Neural cell (in vitro differentiated cells): ENCODE results near the gene HSPB6.
"Not testable (repeated sequence)": the region's sequence is repeated elsewhere in the genome, so short reads cannot be mapped to it uniquely, and the experiment has no call there.

ENCODE experiments used
- TF ChIP-seq, protein P1 (sequence below): fragments of 450-650 bp; IDR thresholded peaks from 2 replicates; pipeline ENCODE4 v1.5.1; 2014; ENCODE audit warnings: antibody characterized with exemption, mild to moderate bottlenecking, moderate library complexity; ENCODE audit not compliant: poor library complexity, severe bottlenecking
- TF ChIP-seq, protein P2 (sequence below): IDR thresholded peaks from 2 replicates; pipeline ENCODE4 v1.6.1; 2012; ENCODE audit warnings: borderline replicate concordance

DNA sequence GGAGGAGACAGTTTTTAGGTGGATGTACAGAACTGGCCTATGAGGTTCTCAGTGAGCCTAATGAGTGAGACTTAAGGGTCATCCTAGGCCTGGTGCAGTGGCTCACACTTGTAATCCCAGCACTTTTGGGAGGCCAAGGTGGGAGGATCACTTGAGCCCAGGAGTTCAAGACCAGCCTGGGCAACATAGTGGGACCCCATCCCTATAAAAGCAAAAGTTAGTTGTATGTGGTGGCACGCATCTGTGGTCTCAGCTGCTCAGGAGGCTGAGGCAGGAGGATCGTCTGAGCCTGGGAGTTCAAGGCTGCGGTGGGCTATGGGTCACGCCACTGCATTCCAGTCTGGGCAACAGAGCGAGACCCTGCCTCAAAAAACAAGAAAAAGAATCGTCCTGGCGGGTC lies 32.7 kb downstream of the HSPB6 start:
- TF ChIP-seq, protein P1, sequence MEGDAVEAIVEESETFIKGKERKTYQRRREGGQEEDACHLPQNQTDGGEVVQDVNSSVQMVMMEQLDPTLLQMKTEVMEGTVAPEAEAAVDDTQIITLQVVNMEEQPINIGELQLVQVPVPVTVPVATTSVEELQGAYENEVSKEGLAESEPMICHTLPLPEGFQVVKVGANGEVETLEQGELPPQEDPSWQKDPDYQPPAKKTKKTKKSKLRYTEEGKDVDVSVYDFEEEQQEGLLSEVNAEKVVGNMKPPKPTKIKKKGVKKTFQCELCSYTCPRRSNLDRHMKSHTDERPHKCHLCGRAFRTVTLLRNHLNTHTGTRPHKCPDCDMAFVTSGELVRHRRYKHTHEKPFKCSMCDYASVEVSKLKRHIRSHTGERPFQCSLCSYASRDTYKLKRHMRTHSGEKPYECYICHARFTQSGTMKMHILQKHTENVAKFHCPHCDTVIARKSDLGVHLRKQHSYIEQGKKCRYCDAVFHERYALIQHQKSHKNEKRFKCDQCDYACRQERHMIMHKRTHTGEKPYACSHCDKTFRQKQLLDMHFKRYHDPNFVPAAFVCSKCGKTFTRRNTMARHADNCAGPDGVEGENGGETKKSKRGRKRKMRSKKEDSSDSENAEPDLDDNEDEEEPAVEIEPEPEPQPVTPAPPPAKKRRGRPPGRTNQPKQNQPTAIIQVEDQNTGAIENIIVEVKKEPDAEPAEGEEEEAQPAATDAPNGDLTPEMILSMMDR: not testable (repeated sequence)
- TF ChIP-seq, protein P2, sequence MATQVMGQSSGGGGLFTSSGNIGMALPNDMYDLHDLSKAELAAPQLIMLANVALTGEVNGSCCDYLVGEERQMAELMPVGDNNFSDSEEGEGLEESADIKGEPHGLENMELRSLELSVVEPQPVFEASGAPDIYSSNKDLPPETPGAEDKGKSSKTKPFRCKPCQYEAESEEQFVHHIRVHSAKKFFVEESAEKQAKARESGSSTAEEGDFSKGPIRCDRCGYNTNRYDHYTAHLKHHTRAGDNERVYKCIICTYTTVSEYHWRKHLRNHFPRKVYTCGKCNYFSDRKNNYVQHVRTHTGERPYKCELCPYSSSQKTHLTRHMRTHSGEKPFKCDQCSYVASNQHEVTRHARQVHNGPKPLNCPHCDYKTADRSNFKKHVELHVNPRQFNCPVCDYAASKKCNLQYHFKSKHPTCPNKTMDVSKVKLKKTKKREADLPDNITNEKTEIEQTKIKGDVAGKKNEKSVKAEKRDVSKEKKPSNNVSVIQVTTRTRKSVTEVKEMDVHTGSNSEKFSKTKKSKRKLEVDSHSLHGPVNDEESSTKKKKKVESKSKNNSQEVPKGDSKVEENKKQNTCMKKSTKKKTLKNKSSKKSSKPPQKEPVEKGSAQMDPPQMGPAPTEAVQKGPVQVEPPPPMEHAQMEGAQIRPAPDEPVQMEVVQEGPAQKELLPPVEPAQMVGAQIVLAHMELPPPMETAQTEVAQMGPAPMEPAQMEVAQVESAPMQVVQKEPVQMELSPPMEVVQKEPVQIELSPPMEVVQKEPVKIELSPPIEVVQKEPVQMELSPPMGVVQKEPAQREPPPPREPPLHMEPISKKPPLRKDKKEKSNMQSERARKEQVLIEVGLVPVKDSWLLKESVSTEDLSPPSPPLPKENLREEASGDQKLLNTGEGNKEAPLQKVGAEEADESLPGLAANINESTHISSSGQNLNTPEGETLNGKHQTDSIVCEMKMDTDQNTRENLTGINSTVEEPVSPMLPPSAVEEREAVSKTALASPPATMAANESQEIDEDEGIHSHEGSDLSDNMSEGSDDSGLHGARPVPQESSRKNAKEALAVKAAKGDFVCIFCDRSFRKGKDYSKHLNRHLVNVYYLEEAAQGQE: not testable (repeated sequence)
